HG03103 (cell line): ENCODE results near the gene CHRNA10.
"Not testable (repeated sequence)": the region's sequence is repeated elsewhere in the genome, so short reads cannot be mapped to it uniquely, and the experiment has no call there.

Source experiments
- ATAC-seq: cut with Tn5 transposase; IDR thresholded peaks from one replicate; pipeline ENCODE4 v1.9.1; 2021; ENCODE audit warnings: low read depth; ENCODE audit not compliant: unreplicated experiment

Gene CHRNA10

GRCh38 chr11:3665336-3666022 lies 5.7 kb downstream of the CHRNA10 start:
- ATAC-seq = no peak

- ATAC-seq = no peak
These were observed 7.1 kb downstream of the CHRNA10 start for GRCh38 chr11:3664032-3664630.

DNA sequence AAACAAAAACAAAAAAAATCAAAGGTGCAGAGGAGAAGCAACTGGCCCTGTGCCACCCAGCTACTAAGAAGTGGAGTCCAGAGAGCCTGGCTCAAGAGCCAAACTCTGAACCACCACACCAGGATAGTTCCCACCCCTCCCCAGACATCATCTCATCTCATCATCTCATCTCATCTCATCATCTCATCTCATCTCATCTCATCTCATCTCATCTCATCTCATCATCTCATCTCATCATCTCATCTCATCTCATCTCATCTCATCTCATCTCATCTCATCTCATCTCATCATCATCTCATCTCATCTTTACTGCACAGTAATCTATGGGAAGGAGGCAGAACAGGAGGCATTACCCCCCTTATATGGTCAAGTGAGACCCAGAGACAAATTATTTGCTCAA lies 8.3 kb downstream of the CHRNA10 start:
- no peak for ATAC-seq

DNA sequence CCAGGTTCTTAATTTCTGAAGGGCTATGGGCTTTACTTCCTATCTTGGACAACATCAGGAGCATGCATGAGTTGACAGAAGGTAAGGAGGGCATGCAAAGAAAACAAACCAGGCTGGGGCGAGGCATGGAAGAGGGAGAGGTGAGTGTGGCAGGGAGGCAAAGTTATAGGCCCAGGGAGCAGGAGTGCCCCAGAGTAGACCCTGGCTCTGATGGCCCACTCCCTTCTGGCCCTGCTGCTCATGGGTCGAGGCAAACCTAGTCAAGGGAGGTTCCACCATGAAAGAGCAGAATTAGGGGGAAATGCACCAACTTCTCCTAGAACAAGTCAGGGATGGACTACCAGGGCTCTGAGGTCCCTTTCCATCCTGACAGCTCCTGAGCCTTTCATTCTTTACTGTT lies 10.2 kb downstream of the CHRNA10 start:
- no peak for ATAC-seq

DNA sequence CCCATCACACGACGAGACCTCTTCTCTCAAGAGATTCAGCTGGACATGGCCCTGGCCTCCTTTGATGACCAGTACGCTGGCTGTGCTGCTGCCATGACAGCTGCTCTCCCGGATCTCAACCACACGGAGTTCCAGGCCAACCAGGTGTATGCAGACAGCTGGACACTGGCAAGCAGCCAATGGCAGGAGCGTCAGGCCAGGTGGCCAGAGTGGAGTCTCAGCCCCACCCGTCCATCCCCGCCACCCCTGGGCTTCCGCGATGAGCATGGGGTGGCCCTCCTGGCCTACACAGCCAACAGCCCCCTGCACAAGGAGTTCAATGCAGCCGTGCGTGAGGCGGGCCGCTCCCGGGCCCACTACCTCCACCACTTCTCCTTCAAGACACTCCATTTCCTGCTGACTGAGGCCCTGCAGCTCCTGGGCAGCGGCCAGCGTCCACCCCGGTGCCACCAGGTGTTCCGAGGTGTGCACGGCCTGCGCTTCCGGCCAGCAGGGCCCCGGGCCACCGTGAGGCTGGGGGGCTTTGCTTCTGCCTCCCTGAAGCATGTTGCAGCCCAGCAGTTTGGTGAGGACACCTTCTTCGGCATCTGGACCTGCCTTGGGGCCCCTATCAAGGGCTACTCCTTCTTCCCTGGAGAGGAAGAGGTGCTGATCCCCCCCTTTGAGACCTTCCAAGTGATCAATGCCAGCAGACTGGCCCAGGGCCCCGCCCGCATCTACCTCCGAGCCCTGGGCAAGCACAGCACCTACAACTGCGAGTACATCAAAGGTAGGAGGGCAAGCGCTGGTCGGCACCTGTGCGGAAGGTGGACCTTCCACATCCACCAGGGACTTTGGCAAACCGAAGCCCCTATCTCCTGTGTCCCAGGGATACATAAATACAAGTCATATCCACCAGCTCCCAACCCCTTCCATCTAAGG lies 11.3 kb downstream of the CHRNA10 start:
- no peak for ATAC-seq

DNA sequence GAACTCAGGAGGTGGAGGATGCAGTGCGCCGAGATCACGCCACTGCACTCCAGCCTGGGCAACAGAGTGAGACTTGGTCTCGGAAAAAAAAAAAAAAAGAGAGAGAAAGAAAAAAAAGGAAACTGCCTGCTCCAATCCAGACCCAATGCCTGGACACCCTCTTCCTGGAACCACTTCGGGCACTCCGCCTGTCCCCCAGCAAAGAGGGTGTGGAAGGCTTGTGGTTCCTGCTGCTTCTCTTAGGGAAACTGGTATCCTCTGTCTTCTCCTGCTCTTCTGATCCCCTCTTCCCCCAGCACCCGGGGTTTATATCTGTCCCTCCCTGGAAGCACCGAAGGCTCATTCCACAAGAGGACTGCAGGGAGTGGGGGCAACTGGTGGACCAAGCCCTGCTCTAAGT lies 12.9 kb downstream of the CHRNA10 start:
- no peak for ATAC-seq

- not testable (repeated sequence) for ATAC-seq
These were observed 13.9 kb downstream of the CHRNA10 start for GRCh38 chr11:3657331-3657730.

GRCh38 chr11:3655547-3655946 lies 15.6 kb downstream of the CHRNA10 start:
- no peak for ATAC-seq

DNA sequence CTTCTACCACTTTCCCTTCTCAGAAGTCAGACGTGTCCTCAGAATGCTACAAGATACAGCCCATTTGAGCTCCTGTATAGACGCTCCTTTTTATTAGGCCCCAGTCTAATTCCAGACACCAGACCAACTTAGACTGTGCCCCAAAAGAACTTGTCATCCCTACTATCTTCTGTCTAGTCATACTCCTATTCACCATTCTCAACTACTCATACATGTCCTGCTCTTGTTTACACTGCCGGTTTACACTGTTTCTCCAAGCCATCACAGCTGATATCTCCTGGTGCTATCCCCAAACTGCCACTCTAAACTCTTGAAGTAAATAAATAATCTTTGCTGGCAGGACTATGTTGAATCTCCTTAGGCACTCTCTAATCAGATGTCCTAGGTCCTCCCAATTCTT lies 18.7 kb downstream of the CHRNA10 start:
- not testable (repeated sequence) for ATAC-seq

- not testable (repeated sequence) for ATAC-seq
These were observed 21.8 kb downstream of the CHRNA10 start for GRCh38 chr11:3649374-3649773.

- not testable (repeated sequence) for ATAC-seq
These were observed 22.3 kb downstream of the CHRNA10 start for GRCh38 chr11:3648843-3649242.

DNA sequence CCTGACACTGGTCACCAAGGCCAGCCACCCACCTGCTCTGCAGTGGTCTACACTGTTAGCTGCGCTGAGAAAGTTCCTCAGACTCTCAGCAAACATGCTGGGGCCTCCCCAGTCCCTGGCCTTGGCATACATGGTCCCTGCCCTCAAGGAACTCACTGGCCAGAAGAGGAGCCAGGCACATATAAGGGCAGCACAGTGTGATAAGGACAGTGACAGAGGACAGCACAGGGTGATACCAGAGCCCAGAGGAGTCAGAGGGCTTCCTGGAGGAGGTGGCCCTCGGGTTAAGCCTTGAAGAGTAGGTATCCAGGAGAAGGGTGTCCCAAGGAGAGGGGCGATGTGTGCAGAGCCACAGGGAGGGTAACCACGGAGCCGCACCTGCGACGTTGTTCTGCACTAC lies 25.6 kb downstream of the CHRNA10 start:
- no peak for ATAC-seq

GRCh38 chr11:3644817-3645235 lies 26.4 kb downstream of the CHRNA10 start, which contains the start of gene ART1:
TSS of gene ART1 (plus strand) at chr11:3645128. CDS start at chr11:3659214, 14,086 bp downstream.
- no peak for ATAC-seq

DNA sequence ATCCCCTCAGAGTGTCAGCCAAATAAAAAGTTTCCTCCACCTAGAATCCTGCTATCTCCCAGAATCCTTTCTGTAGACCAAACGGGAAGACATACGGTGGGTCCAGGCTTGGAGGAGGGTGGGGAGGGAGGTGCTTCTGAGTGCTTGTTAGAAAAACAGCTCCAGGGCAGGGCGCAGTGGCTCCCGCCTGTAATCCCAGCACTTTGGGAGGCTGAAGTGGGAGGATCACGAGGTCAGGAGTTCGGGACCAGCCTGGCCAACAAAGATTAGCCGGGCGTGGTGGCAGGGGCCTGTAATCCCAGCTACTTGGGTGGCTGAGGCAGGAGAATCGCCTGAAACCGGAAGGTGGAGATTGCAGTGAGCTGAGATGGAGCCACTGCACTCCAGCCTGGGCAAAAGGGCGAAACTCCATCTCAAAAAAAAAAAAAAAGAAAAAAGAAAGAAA lies 28.1 kb downstream of the CHRNA10 start:
- ATAC-seq = not testable (repeated sequence)

GRCh38 chr11:3642071-3642951 lies 28.9 kb downstream of the CHRNA10 start:
- peak; percentile 79 for ATAC-seq

DNA sequence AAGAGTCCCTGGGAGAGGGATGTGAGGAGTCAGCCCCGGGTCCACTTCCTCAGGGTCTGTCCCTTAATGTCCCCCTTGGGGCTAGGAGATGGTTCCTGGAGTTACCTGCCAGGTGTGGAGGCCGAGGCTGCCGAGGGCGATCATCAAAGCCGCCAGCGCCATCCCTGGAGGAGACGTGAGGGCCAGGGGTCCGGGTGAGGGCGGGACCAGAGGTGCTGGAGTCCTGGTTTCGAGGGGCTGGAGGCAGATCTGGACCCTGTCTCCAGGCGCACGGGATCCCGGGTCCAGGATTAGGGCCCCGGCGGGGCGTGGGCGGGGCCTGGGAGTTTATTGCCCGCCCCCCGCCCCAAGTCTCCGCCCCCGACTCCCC lies 29.5 kb downstream of the CHRNA10 start, which contains the start of gene ART5:
TSS of gene ART5 (minus strand) at position 292 of the 370 bp plus-strand sequence. CDS start at position 162, 130 bp downstream.
- ATAC-seq = no peak

DNA sequence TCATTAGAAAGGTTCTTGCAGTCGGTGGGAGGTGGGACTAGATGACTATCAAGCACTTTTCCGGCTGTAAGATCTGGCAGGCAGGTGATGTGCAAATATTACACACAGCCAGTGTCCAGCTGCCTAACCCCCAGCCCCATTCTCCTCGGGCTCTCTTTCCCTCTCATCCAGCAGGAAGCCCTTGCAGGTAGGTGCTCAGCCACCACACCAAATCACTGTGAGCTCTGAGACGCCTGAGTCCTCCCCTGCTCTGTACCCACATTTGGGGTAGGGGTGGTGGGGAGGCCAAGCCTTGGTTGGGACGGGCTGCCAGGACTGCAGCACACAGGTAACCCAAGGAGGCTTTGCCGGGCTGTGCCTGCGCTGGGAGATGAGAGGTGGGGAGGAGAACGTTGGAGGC lies 30.0 kb downstream of the CHRNA10 start:
- no peak for ATAC-seq

GRCh38 chr11:3639841-3640240 lies 31.3 kb downstream of the CHRNA10 start:
- no peak for ATAC-seq

DNA sequence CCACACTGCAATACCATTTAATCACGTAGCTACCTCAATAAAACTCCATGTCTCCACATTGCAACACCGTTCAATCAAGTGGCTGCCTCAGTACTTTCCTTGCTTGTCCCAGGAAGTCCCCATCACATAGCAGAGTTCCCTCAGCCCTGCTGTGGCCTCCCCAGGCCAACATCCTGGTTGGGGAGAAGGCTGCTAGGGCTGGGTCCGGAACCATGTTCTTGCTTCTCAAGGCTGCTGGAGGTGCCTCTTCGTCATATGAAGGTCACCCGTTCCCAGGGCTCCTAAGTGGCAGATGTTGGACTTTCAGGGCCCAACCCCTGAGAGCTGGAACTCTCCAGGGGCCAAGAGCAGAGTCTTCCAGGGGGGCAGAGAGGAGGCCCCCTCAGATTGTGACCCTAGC lies 32.7 kb downstream of the CHRNA10 start:
- no peak for ATAC-seq

GRCh38 chr11:3637201-3637600 lies 34.0 kb downstream of the CHRNA10 start:
- ATAC-seq = no peak
